IMR-90 (cell line): ENCODE measurements around the gene GDF10. TPM values are rescaled to one million over a fixed set of nuclear protein-coding genes. Genes with fewer than 3 reads are reported as not detected.

Experiments used
- ATAC-seq: fragments of 200-7000 bp; cut with Tn5 transposase; 2 replicates; pipeline ENCODE4 v1.9.1; 2020; ENCODE audit warnings: low read depth, mild to moderate bottlenecking, moderate library complexity
- BruUV-seq: library from RNA; stranded (reverse); fragments of 400-500 nt; replicated peaks from 2 replicates; lab custom pipeline; 2021; lab: Mats Ljungman, UMichigan
- CTCF ChIA-PET: fragments of 300-600 bp; formaldehyde crosslinking; extraction: SDS; loops from one replicate; lab custom pipeline; 2021; ENCODE audit warnings: antibody characterized with exemption; lab: Yijun Ruan, JAX
- POLR2A ChIA-PET: fragments of 300-600 bp; sonication (Branson Sonifier 250); formaldehyde crosslinking; loops from one replicate; lab custom pipeline; 2022; ENCODE audit warnings: antibody characterized with exemption; ENCODE audit not compliant: unreplicated experiment; lab: Charles Lee
- DNase-seq: peaks from one replicate; pipeline ENCODE4 v3.0.0; 2013
- H2AFZ ChIP-seq: replicated peaks from 2 replicates; pipeline ENCODE3; 2013; ENCODE audit warnings: low read length, mild to moderate bottlenecking; ENCODE audit not compliant: poor library complexity
- H2AK5ac ChIP-seq: 2 replicates; pipeline ENCODE4 v1.6.1; 2013; ENCODE audit warnings: low read depth, low read length, inconsistent platforms
- H2AK9ac ChIP-seq: replicated peaks from 2 replicates; pipeline ENCODE3; 2013; ENCODE audit warnings: mild to moderate bottlenecking, low read depth, low read length, moderate library complexity; ENCODE audit not compliant: poor library complexity
- H2BK120ac ChIP-seq: 2 replicates; pipeline ENCODE4 v1.6.1; 2013; ENCODE audit warnings: low read depth, low read length, inconsistent platforms
- H2BK15ac ChIP-seq: 3 replicates; pipeline ENCODE4 v1.6.1; 2013; ENCODE audit warnings: low read depth, low read length, inconsistent platforms
- H2BK20ac ChIP-seq: 2 replicates; pipeline ENCODE4 v1.6.1; 2013; ENCODE audit warnings: low read depth, mild to moderate bottlenecking, inconsistent platforms, low read length, moderate library complexity
- H2BK5ac ChIP-seq: 2 replicates; pipeline ENCODE4 v1.6.1; 2013; ENCODE audit warnings: mild to moderate bottlenecking, low read depth, low read length, inconsistent platforms; ENCODE audit not compliant: poor library complexity, severe bottlenecking
- H3K14ac ChIP-seq: replicated peaks from 2 replicates; pipeline ENCODE4 v1.6.1; 2013; ENCODE audit warnings: low read depth, low read length, inconsistent platforms
- H3K18ac ChIP-seq: 2 replicates; pipeline ENCODE4 v1.6.1; 2013; ENCODE audit warnings: low read depth, low read length, control low read depth
- H3K23ac ChIP-seq: 2 replicates; pipeline ENCODE4 v1.6.1; 2013; ENCODE audit warnings: low read depth, low read length, inconsistent platforms
- H3K27ac ChIP-seq: 2 replicates; pipeline ENCODE4 v1.5.1; 2013; ENCODE audit warnings: mild to moderate bottlenecking, control low read depth, low read length; ENCODE audit not compliant: insufficient read depth
- H3K27me3 ChIP-seq: 2 replicates; pipeline ENCODE4 v1.6.1; 2013; ENCODE audit warnings: low read length; ENCODE audit not compliant: control insufficient read depth, insufficient read depth
- H3K36me3 ChIP-seq: 2 replicates; pipeline ENCODE4 v1.6.1; 2013; ENCODE audit warnings: low read length, mixed read lengths; ENCODE audit not compliant: control insufficient read depth, insufficient read depth
- H3K4ac ChIP-seq: 2 replicates; pipeline ENCODE4 v1.6.1; 2013; ENCODE audit warnings: low read depth, low read length, inconsistent platforms
- H3K4me1 ChIP-seq: 2 replicates; pipeline ENCODE4 v1.6.1; 2013; ENCODE audit warnings: low read length, mixed read lengths; ENCODE audit not compliant: control insufficient read depth, insufficient read depth
- H3K4me2 ChIP-seq: 2 replicates; pipeline ENCODE4 v1.6.1; 2013; ENCODE audit warnings: low read depth, mild to moderate bottlenecking, control low read depth, low read length, moderate library complexity
- H3K4me3 ChIP-seq: 2 replicates; pipeline ENCODE4 v1.5.1; 2013; ENCODE audit warnings: low read depth, mild to moderate bottlenecking, control low read depth, low read length, moderate library complexity; ENCODE audit not compliant: insufficient read depth
- H3K56ac ChIP-seq: 2 replicates; pipeline ENCODE4 v1.6.1; 2013; ENCODE audit warnings: low read length, inconsistent platforms; ENCODE audit not compliant: insufficient read depth; ENCODE audit errors: extremely low read depth
- H3K79me1 ChIP-seq, 2 experiments: 2 replicates each; pipeline ENCODE4 v1.6.1; 2013; ENCODE audit warnings: low read length in 2 of 2, inconsistent platforms in 1 of 2, low read depth in 1 of 2
- H3K9ac ChIP-seq: 2 replicates; pipeline ENCODE4 v1.6.1; 2013; ENCODE audit warnings: low read depth, low read length, control low read depth
- H3K9me1 ChIP-seq: 2 replicates; pipeline ENCODE4 v1.6.1; 2013; ENCODE audit warnings: low read length, inconsistent platforms; ENCODE audit not compliant: insufficient read depth
- H3K9me3 ChIP-seq: 2 replicates; pipeline ENCODE4 v1.6.1; 2013; ENCODE audit warnings: low read length; ENCODE audit not compliant: control insufficient read depth, insufficient read depth
- H4K20me1 ChIP-seq: 2 replicates; pipeline ENCODE4 v1.6.1; 2013; ENCODE audit warnings: low read length, inconsistent platforms; ENCODE audit not compliant: insufficient read depth
- H4K5ac ChIP-seq: 2 replicates; pipeline ENCODE4 v1.6.1; 2013; ENCODE audit warnings: mild to moderate bottlenecking, low read depth, low read length, control low read depth
- H4K8ac ChIP-seq, 2 experiments: 2 replicates each; pipeline ENCODE4 v1.6.1; 2013; ENCODE audit warnings: low read depth in 2 of 2, low read length in 2 of 2, control low read depth in 1 of 2, inconsistent platforms in 1 of 2
- H4K91ac ChIP-seq: 2 replicates; pipeline ENCODE4 v1.6.1; 2013; ENCODE audit warnings: low read depth, low read length, inconsistent platforms; ENCODE audit not compliant: insufficient read depth
- MAZ ChIP-seq: IDR thresholded peaks from 2 replicates; pipeline ENCODE4 v1.6.1; 2012; ENCODE audit warnings: low read depth, mild to moderate bottlenecking, low read length, improper control_type of control experiment, moderate library complexity, borderline replicate concordance
- WGBS, 2 experiments: methylation state at CpG; one replicate each; pipeline versions ENCODE4 v1.1.5 to v1.1.7; 2013; ENCODE audit warnings: missing lambda C conversion rate in 2 of 2; ENCODE audit not compliant: insufficient read length in 1 of 2; ENCODE audit errors: extremely low coverage in 2 of 2; 5-methylcytosine and 5-hydroxymethylcytosine counted together
- dilution Hi-C: fragments of 300-500 bp; cut with HindIII; formaldehyde crosslinking; loops from one replicate; pipeline ENCODE4 v1.14.3; 2018; ENCODE audit warnings: low sequenced_read_pairs; ENCODE audit not compliant: unreplicated experiment
- in situ Hi-C: fragments of 300-500 bp; cut with MboI; formaldehyde crosslinking; loops from 3 replicates; pipeline ENCODE4 v1.14.3; 2019; ENCODE audit warnings: low sequenced_read_pairs, inconsistent platforms, mixed read lengths
- intact Hi-C: fragments of 100-400 bp; cut with micrococcal nuclease; formaldehyde crosslinking; loops from 2 replicates; pipeline ENCODE4 v1.10.0; 2022
- polyA plus RNA-seq, 3 experiments: library from polyadenylated mRNA; depleted of rRNA; stranded (reverse); fragments of >200 nt; gene quantifications; 2 replicates each; pipeline ENCODE4 v1.2.3, GENCODE V29; 2012; ENCODE audit warnings: low replicate concordance in 1 of 3
- total RNA-seq: library from RNA; depleted of rRNA; stranded (reverse); fragments of >200 nt; gene quantifications from 2 replicates; pipeline ENCODE4 v1.2.3, GENCODE V29; 2012
- TF ChIP-seq, protein P1 (sequence below): conservative IDR thresholded peaks from 2 replicates; pipeline ENCODE4 v1.5.1; 2012; ENCODE audit warnings: mild to moderate bottlenecking, low read depth, low read length, improper control_type of control experiment

The GDF10 gene
- total and polyA plus RNA-seq, 2 of the 4 experiments (the other 2 are of a cell fraction): 0.34 TPM; not detected in 1

- Histone ChIP-seq H3K14ac (no peak overlapping the region), H4K5ac (no peak overlapping the region), H3K9me1 (no peaks in the 10 kb centered on the region), H4K20me1 (no peaks in the 10 kb centered on the region), H3K27ac (no peak overlapping the region), H2BK120ac (no peak overlapping the region), H3K4ac (no peak overlapping the region), H2BK20ac (no peak overlapping the region), H3K4me1 (peaks cover 1% of the 10 kb centered on the region; the same call in 1 of the 2 replicates), H2BK5ac (no peak overlapping the region), H3K36me3 (no peaks in the 10 kb centered on the region), H3K56ac (no peak overlapping the region), H2AK5ac (no peak overlapping the region), H3K23ac (no peak overlapping the region), H3K9me3 (no peaks in the 10 kb centered on the region), H3K4me3 (no peak overlapping the region), H3K4me2 (no peak overlapping the region), H3K27me3 (peaks cover 13% of the 10 kb centered on the region), H2AFZ (no peak overlapping the region), H2AK9ac (no peak overlapping the region), H2BK15ac (no peak overlapping the region), H3K9ac (no peak overlapping the region), H4K91ac (no peak overlapping the region), H4K8ac (no peak overlapping the region), H3K18ac (no peak overlapping the region), H3K79me1 (no peaks in the 10 kb centered on the region)
- no CpG with 5 or more reads among the region's 8 CpGs for WGBS, 2 experiments
- ChIA-PET CTCF (no interaction called here), POLR2A (no interaction called here)
- ATAC-seq (no peak), DNase-seq (no peak)
- in situ Hi-C loops: no loop called here
- intact Hi-C loops: no loop called here
- TF ChIP-seq, protein P1, sequence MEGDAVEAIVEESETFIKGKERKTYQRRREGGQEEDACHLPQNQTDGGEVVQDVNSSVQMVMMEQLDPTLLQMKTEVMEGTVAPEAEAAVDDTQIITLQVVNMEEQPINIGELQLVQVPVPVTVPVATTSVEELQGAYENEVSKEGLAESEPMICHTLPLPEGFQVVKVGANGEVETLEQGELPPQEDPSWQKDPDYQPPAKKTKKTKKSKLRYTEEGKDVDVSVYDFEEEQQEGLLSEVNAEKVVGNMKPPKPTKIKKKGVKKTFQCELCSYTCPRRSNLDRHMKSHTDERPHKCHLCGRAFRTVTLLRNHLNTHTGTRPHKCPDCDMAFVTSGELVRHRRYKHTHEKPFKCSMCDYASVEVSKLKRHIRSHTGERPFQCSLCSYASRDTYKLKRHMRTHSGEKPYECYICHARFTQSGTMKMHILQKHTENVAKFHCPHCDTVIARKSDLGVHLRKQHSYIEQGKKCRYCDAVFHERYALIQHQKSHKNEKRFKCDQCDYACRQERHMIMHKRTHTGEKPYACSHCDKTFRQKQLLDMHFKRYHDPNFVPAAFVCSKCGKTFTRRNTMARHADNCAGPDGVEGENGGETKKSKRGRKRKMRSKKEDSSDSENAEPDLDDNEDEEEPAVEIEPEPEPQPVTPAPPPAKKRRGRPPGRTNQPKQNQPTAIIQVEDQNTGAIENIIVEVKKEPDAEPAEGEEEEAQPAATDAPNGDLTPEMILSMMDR: no peak
- no peak for TF ChIP-seq MAZ
- BruUV-seq: no TSS peak
- dilution Hi-C loops: no loop called here
Observed at GRCh38 chr10:47334466-47335295, 34.7 kb downstream of the GDF10 start.
